Endodermal cell (in vitro differentiated cells): ENCODE results near the gene ASB12. TPM values are rescaled to one million over a fixed set of nuclear protein-coding genes. Genes with fewer than 3 reads are reported as not detected.
"Not testable (repeated sequence)": the region's sequence is repeated elsewhere in the genome, so short reads cannot be mapped to it uniquely, and the experiment has no call there.

Experiments used
- DNase-seq: peaks from one replicate; pipeline ENCODE4 v3.0.0-alpha.2; 2017
- H3K27ac ChIP-seq: 2 replicates; pipeline ENCODE4 v1.5.1; 2013; ENCODE audit warnings: mild to moderate bottlenecking, low read depth, low read length, moderate library complexity
- H3K27me3 ChIP-seq: 2 replicates; pipeline ENCODE4 v1.6.1; 2013; ENCODE audit warnings: mild to moderate bottlenecking, low read length, moderate library complexity; ENCODE audit not compliant: insufficient read depth, control insufficient read depth, poor library complexity, severe bottlenecking
- H3K36me3 ChIP-seq: 2 replicates; pipeline ENCODE4 v1.7.0; 2013; ENCODE audit warnings: mild to moderate bottlenecking, low read length, moderate library complexity; ENCODE audit not compliant: control insufficient read depth, insufficient read depth
- H3K4me1 ChIP-seq: one replicate; pipeline ENCODE4 v1.7.0; 2013; ENCODE audit warnings: low read length; ENCODE audit not compliant: control insufficient read depth, insufficient read depth
- H3K4me3 ChIP-seq: 2 replicates; pipeline ENCODE4 v1.5.1; 2013; ENCODE audit warnings: mild to moderate bottlenecking, low read length, moderate library complexity
- H3K9ac ChIP-seq: 2 replicates; pipeline ENCODE4 v1.6.1; 2013; ENCODE audit warnings: mild to moderate bottlenecking, low read length, moderate library complexity; ENCODE audit not compliant: poor library complexity, severe bottlenecking; ENCODE audit errors: extremely low read depth
- H3K9me3 ChIP-seq: 2 replicates; pipeline ENCODE4 v1.6.1; 2013; ENCODE audit warnings: mild to moderate bottlenecking, low read length, moderate library complexity; ENCODE audit not compliant: control insufficient read depth
- H3K27ac Mint-ChIP-seq: 2 replicates; pipeline ENCODE4 v1.8.0; 2020; ENCODE audit warnings: mixed read lengths
- H3K27me3 Mint-ChIP-seq: 2 replicates; pipeline ENCODE4 v1.8.0; 2021; ENCODE audit warnings: mild to moderate bottlenecking, mixed read lengths; ENCODE audit not compliant: insufficient read depth
- H3K36me3 Mint-ChIP-seq: 2 replicates; pipeline ENCODE4 v1.8.0; 2020; ENCODE audit warnings: low read depth, mixed read lengths
- H3K4me1 Mint-ChIP-seq: 2 replicates; pipeline ENCODE4 v1.8.0; 2020; ENCODE audit warnings: mixed read lengths
- H3K4me3 Mint-ChIP-seq: 2 replicates; pipeline ENCODE4 v1.8.0; 2020; ENCODE audit warnings: mild to moderate bottlenecking, moderate library complexity, mixed read lengths
- H3K9me3 Mint-ChIP-seq: 2 replicates; pipeline ENCODE4 v1.8.0; 2020; ENCODE audit warnings: mild to moderate bottlenecking, mixed read lengths
- CTCF ChIP-seq: fragments of 200-600 bp; sonication (generic); conservative IDR thresholded peaks from 2 replicates; pipeline ENCODE4 v1.5.0; 2021; ENCODE audit warnings: antibody characterized with exemption, mild to moderate bottlenecking
- WGBS, 2 experiments: methylation state at CpG; one replicate each; pipeline versions ENCODE4 v1.1.5 to v1.1.7; 2013; ENCODE audit warnings: missing lambda C conversion rate in 2 of 2, mixed read lengths in 1 of 2; ENCODE audit not compliant: insufficient coverage in 1 of 2, insufficient read length in 1 of 2; 5-methylcytosine and 5-hydroxymethylcytosine counted together
- total RNA-seq, 2 donors: library from RNA; stranded (reverse); fragmentation: NEBNext Ultra II Directional in 1 of 2; extraction: Animal tissue kit (Norgen Biotek cat#: 25700) in 1 of 2; gene quantifications; 2 replicates in 1 of 2; 3 replicates in 1 of 2; pipeline ENCODE4 v1.2.1, GENCODE V29; 2021

ASB12 gene
- total RNA-seq, 2 donors from 2014 or later, result 0.48 to 0.53 TPM

- H3K9me3 ChIP-seq, result no peaks in the 10 kb centered on the region
- Mint-ChIP-seq H3K4me3 (no peak overlapping the region), H3K4me1 (no peaks in the 10 kb centered on the region), H3K27ac (no peak overlapping the region), H3K9me3 (peaks cover 67% of the 10 kb centered on the region), H3K36me3 (no peaks in the 10 kb centered on the region), H3K27me3 (peaks cover 2% of the 10 kb centered on the region)
- no peak overlapping the region for H3K27ac ChIP-seq
- no peak for DNase-seq
- no peak overlapping the region for H3K9ac ChIP-seq
- no peaks in the 10 kb centered on the region for H3K4me1 ChIP-seq
- H3K27me3 ChIP-seq, result no peaks in the 10 kb centered on the region
- WGBS, 2 experiments, result 95% methylated on average over 4 of the region's 4 CpGs; no CpG with 5 or more reads in 1 of the 2 experiments
- no peak overlapping the region for H3K4me3 ChIP-seq
- no peaks in the 10 kb centered on the region for H3K36me3 ChIP-seq
- no peak for TF ChIP-seq CTCF
Measured at GRCh38 chrX:64218023-64218422, 12.4 kb downstream of the ASB12 start.

- H3K4me1 Mint-ChIP-seq, H3K36me3 Mint-ChIP-seq, H3K4me3 ChIP-seq, H3K4me3 Mint-ChIP-seq, H3K36me3 ChIP-seq, H3K27me3 Mint-ChIP-seq, H3K9ac ChIP-seq, H3K4me1 ChIP-seq, H3K27ac Mint-ChIP-seq, H3K27ac ChIP-seq, H3K27me3 ChIP-seq, H3K9me3 ChIP-seq: not testable (repeated sequence)
- H3K9me3 Mint-ChIP-seq, result peaks cover 52% of the 10 kb centered on the region
- DNase-seq, result peak; percentile 16
- peak; percentile 59 for TF ChIP-seq CTCF
Measured at GRCh38 chrX:64213989-64214388, 16.4 kb downstream of the ASB12 start.

DNA sequence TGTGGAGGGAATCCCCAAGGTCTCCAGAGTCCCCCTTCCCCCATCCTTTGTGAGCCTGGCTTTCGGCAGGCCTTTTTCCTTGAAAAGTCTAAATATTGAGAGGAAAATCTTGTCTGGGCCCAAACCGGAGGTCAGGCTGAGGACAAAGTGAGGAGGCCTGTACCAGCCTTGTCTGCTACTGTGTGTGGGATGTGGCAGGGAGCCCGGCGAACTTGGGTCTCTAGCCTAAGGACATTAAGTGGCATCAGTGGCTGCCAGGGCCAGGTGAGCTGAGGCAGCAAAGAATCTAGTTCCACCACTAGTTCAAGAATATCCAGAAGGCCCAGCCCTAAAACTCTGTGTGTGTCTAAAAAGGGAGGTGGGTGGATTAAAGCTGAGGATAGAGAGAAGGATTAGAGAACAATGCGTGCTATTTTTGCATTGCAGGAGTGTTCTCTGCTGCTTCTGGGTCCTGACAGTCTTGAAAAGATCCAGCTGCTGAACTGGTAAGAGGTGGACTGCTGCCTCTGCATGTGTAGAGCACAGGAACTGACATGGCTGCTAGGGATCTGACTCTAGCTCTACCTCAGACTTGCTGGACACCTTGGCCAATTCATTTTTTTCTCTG lies 23.7 kb downstream of the ASB12 start:
- peaks cover 53% of the 10 kb centered on the region for H3K9me3 Mint-ChIP-seq
- peak overlapping the region; percentile 20 for H3K9ac ChIP-seq
- H3K27ac ChIP-seq, result no peak overlapping the region
- H3K27me3 Mint-ChIP-seq, result peaks cover 2% of the 10 kb centered on the region
- WGBS, 2 experiments, result 82 to 100% methylated on average over 2 to 5 of the region's 5 CpGs
- peak overlapping the region; percentile 61 for H3K4me3 Mint-ChIP-seq
- no peak for DNase-seq
- H3K27ac Mint-ChIP-seq, result peak overlapping the region; percentile 58
- peak overlapping the region; percentile 77 for H3K4me3 ChIP-seq
- H3K36me3 Mint-ChIP-seq, result no peaks in the 10 kb centered on the region
- no peaks in the 10 kb centered on the region for H3K9me3 ChIP-seq
- no peaks in the 10 kb centered on the region for H3K27me3 ChIP-seq
- H3K4me1 ChIP-seq, result no peaks in the 10 kb centered on the region
- no peak for TF ChIP-seq CTCF
- H3K4me1 Mint-ChIP-seq, result peaks cover 2% of the 10 kb centered on the region
- H3K36me3 ChIP-seq, result no peaks in the 10 kb centered on the region
